ENCODE data around the gene HSPB6. TPM values are rescaled to one million over a fixed set of nuclear protein-coding genes. Genes with fewer than 3 reads are reported as not detected.

HSPB6 gene
- total RNA-seq, 1 experiment from 2014 or later: 0.93 TPM

- intact Hi-C loops (cut with micrococcal nuclease): no loop called here
- no peaks in the 10 kb centered on the region for H4K20me1 ChIP-seq (ENCODE audit: insufficient read depth)
- no peak for ATAC-seq
- H2AFZ ChIP-seq (ENCODE audit: low read depth, low read length, poor library complexity, severe bottlenecking): no peak overlapping the region
- no peaks in the 10 kb centered on the region for H3K9me2 ChIP-seq (ENCODE audit: insufficient read depth)
- BruUV-seq (replicated peaks): no TSS peak
- ChIA-PET CTCF (no interaction called here), RAD21 (ENCODE audit: low non-redundant PET in 1 of 2, low total read pairs in 2 of 2, uncharacterized antibody in 2 of 2, unreplicated experiment in 2 of 2) (no interaction called here), POLR2A (no interaction called here)
- H3K4me2 ChIP-seq (ENCODE audit: low read length): no peak overlapping the region
- H3K27me3 ChIP-seq (ENCODE audit: insufficient read depth, low read length): no peaks in the 10 kb centered on the region
- H3K27ac ChIP-seq (ENCODE audit: low read depth, low read length): no peak overlapping the region
- H3K36me3 ChIP-seq (ENCODE audit: control insufficient read depth in 1 of 2, insufficient read depth in 2 of 2, low read length in 2 of 2): peaks cover 0 to 4% of the 10 kb centered on the region in 2 experiments; a peak in 2 of 4 replicates
- TF ChIP-seq SRF (IDR thresholded peaks at IDR 0.05; ENCODE audit: low read depth) (no peak), ZNF274 (IDR thresholded peaks at IDR 0.05; ENCODE audit: low read depth, low read length) (no peak), ATF3 (IDR thresholded peaks at IDR 0.05) (no peak), ELF1 (IDR thresholded peaks at IDR 0.05; ENCODE audit: borderline replicate concordance, low read depth) (no peak), YY1 (IDR thresholded peaks at IDR 0.05; ENCODE audit: extremely low read depth, insufficient replicate concordance, low read depth, low read length) (no peak), EGR1 (IDR thresholded peaks at IDR 0.05; ENCODE audit: low read depth) (no peak), CBX3 (IDR thresholded peaks at IDR 0.05; ENCODE audit: low read depth) (no peak), REST (IDR thresholded peaks at IDR 0.05; ENCODE audit: low read depth) (no peak), EZH2phosphoT487 (IDR thresholded peaks at IDR 0.05; ENCODE audit: borderline replicate concordance) (no peak), JUND (IDR thresholded peaks at IDR 0.05) (no peak), EZH2 (IDR thresholded peaks at IDR 0.05) (no peak), ZFX (IDR thresholded peaks at IDR 0.05) (no peak), ZBTB33 (IDR thresholded peaks at IDR 0.05; ENCODE audit: extremely low read depth, insufficient replicate concordance, low read length) (no peak), SIN3A (IDR thresholded peaks at IDR 0.05; ENCODE audit: low read depth) (no peak), CTCF (IDR thresholded peaks at IDR 0.05 in 2 of 3, conservative IDR thresholded peaks at IDR 0.05 in 1 of 3; ENCODE audit: borderline replicate concordance in 1 of 3, insufficient read depth in 1 of 3, low read depth in 2 of 3, low read length in 2 of 3) (no peak), SP1 (IDR thresholded peaks at IDR 0.05; ENCODE audit: low read depth) (no peak), FOSL1 (IDR thresholded peaks at IDR 0.05; ENCODE audit: low read depth) (no peak)
- peaks cover 3 to 9% of the 10 kb centered on the region in 2 experiments; a peak in 3 of 4 replicates for H3K4me1 ChIP-seq (ENCODE audit: control insufficient read depth in 1 of 2, insufficient read depth in 2 of 2, low read length in 2 of 2)
- H3K9me3 ChIP-seq (ENCODE audit: control insufficient read depth in 1 of 2, insufficient read depth in 1 of 2, low read depth in 1 of 2, low read length in 2 of 2): no peaks in the 10 kb centered on the region
- no peak overlapping the region for H3K9ac ChIP-seq (ENCODE audit: low read length)
- no peak overlapping the region for H3K4me3 ChIP-seq (replicated peaks in 1 of 2; ENCODE audit: low read depth in 1 of 2, low read length in 2 of 2)
- DNase-seq (ENCODE audit: low read depth, low spot score): no peak
- H3K79me2 ChIP-seq (ENCODE audit: insufficient read depth, low read length): 0 out of 2 replicates have a peak, but pooled peaks cover 3% of the 10 kb centered on the region
Measured at GRCh38 chr19:35780058-35780457, 23.2 kb upstream of the HSPB6 start.
